K562 (cell line): Measurements from ENCODE around the gene TTC31.

Experiments
- BHLHE40 ChIP-seq: IDR thresholded peaks from 2 replicates; pipeline ENCODE4 v1.6.1; 2011; ENCODE audit warnings: low read length, improper control_type of control experiment
- CBFB ChIP-seq: sonication (generic); formaldehyde crosslinking; IDR thresholded peaks from 2 replicates; pipeline ENCODE4 v1.4.0; 2020; ENCODE audit warnings: mild to moderate bottlenecking, missing genetic modification reagents
- CTCF ChIP-seq, 3 experiments: IDR thresholded peaks in 2 of 3; conservative IDR thresholded peaks in 1 of 3; 2 replicates each; pipeline ENCODE4 v1.5.1; 2011 to 2012; ENCODE audit warnings: low read length in 3 of 3, mild to moderate bottlenecking in 3 of 3, control low read depth in 2 of 3, improper control_type of control experiment in 1 of 3, inconsistent platforms in 1 of 3, low read depth in 1 of 3, mixed read lengths in 1 of 3, moderate library complexity in 1 of 3; ENCODE audit not compliant: insufficient read depth in 2 of 3
- ESRRA ChIP-seq: fragments of 450-650 bp; IDR thresholded peaks from 2 replicates; pipeline ENCODE4 v1.6.1; 2014; ENCODE audit warnings: low read depth, mild to moderate bottlenecking, moderate library complexity, borderline replicate concordance
- JUN ChIP-seq, 2 experiments: sonication (generic) in 1 of 2; formaldehyde crosslinking in 1 of 2; IDR thresholded peaks; 2 replicates each; pipeline versions ENCODE4 v1.6.1 to v1.8.0; 2012 to 2022; ENCODE audit warnings: borderline replicate concordance in 2 of 2, mild to moderate bottlenecking in 2 of 2, improper control_type of control experiment in 1 of 2, low read depth in 1 of 2, low read length in 1 of 2, missing genetic modification reagents in 1 of 2
- MAFK ChIP-seq: IDR thresholded peaks from 2 replicates; pipeline ENCODE4 v1.6.1; 2011; ENCODE audit warnings: low read length, improper control_type of control experiment
- MLX ChIP-seq, 2 experiments: fragments of 450-650 bp in 1 of 2; sonication (generic) in 1 of 2; formaldehyde crosslinking; conservative IDR thresholded peaks; 2 replicates each; pipeline versions ENCODE4 v1.4.0 to v1.8.1; 2020 to 2022; ENCODE audit warnings: mild to moderate bottlenecking in 1 of 2, missing genetic modification reagents in 1 of 2
- NCOA2 ChIP-seq, 2 experiments: fragments of 450-650 bp; IDR thresholded peaks; 2 replicates each; pipeline ENCODE4 v1.6.1; 2018; ENCODE audit warnings: mild to moderate bottlenecking in 2 of 2, moderate library complexity in 1 of 2; ENCODE audit not compliant: partially characterized antibody in 2 of 2
- PHTF2 ChIP-seq: fragments of 250-450 bp; sonication (Bioruptor Pico); IDR thresholded peaks from 2 replicates; pipeline ENCODE4 v1.5.0; 2021; ENCODE audit warnings: mild to moderate bottlenecking
- TAF1 ChIP-seq: IDR thresholded peaks from 2 replicates; pipeline ENCODE4 v1.6.1; 2011; ENCODE audit warnings: mild to moderate bottlenecking, low read length, moderate library complexity; ENCODE audit not compliant: insufficient read depth, control insufficient read depth, severe bottlenecking; ENCODE audit errors: extremely low read depth
- USF1 ChIP-seq: sonication (generic); formaldehyde crosslinking; IDR thresholded peaks from 2 replicates; pipeline ENCODE4 v1.9.0; 2022; ENCODE audit warnings: mild to moderate bottlenecking, missing genetic modification reagents
- XRCC5 ChIP-seq: fragments of 200-400 bp; formaldehyde crosslinking; IDR thresholded peaks from 2 replicates; pipeline ENCODE4 v1.6.1; 2017; ENCODE audit warnings: low read depth, mild to moderate bottlenecking, low read length

GRCh38 chr2:74457549-74458131, 25.2 kb upstream of the TTC31 start:
- TF ChIP-seq CTCF (IDR thresholded peaks at IDR 0.05 in 2 of 3, conservative IDR thresholded peaks at IDR 0.05 in 1 of 3; ENCODE audit: insufficient read depth in 2 of 3, low read depth in 1 of 3, low read length in 3 of 3) = no peak
- TF ChIP-seq TAF1 = no peak
- no peak for TF ChIP-seq MLX (CRISPR knock-in tag; conservative IDR thresholded peaks at IDR 0.05)
- TF ChIP-seq MAFK = no peak
- no peak for TF ChIP-seq NCOA2 (IDR thresholded peaks at IDR 0.05; ENCODE audit: partially characterized antibody in 2 of 2)
- TF ChIP-seq XRCC5 = no peak
- TF ChIP-seq USF1 (CRISPR knock-in tag) = no peak
- TF ChIP-seq JUN (IDR thresholded peaks at IDR 0.05; ENCODE audit: borderline replicate concordance, low read depth, low read length) = no peak
- TF ChIP-seq JUN (CRISPR knock-in tag; IDR thresholded peaks at IDR 0.05; ENCODE audit: borderline replicate concordance) = no peak
- TF ChIP-seq PHTF2 (CRISPR knock-in tag) = no peak
- no peak for TF ChIP-seq ESRRA
- TF ChIP-seq CBFB (CRISPR knock-in tag) = no peak
- no peak for TF ChIP-seq BHLHE40
